ELR (cell line): ENCODE results near the gene PIAS1.
"Not testable (repeated sequence)": the region's sequence is repeated elsewhere in the genome, so short reads cannot be mapped to it uniquely, and the experiment has no call there.

Experiments used
- DNase-seq: peaks from one replicate; pipeline ENCODE4 v3.0.0-alpha.2; 2015; ENCODE audit warnings: low read depth

PIAS1 gene

DNA sequence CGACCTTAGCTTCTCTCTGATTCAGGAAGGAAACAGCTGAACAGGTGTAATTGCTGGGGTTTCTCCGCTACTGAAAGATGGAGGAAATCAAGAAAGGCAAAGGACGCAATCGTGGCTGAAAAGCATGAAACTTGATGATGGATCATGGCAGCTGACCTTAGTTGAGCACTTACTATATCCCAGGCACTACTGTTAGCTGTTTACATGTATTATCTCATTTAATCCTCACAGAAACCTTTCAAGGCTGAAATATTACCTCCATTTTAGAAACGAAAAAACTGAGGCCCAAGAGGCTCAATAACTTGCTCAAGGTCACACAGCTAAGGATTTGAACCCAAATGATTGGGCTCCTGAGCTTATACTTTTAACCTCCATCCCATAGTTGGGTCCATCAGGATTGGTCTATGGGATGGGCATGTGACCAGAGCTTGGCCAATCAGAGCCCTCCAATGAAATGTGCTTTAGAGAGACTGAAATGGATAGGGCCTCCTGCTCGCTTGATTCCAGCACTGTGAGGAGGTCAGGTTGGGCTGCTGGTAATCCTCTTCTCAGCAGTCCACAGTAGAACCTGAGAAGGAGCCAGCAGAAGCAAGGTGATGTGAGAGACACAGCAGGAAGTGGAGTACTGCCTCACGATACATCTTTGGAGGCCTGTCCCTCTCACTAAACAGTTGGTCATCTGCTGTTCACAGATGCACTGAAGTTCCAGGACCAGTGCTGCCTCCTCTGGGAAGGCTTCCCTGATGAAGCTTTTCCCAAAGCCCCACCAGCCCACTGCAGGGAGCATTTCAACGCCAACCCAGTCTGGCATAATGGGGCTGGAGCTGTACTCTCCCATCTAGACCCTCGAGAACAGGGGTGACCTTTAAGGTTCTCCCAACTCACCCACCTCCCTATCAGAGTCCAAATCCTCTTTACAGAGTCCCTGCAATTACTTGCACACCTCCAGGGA is 165.0 kb downstream of the PIAS1 start:
- no peak for DNase-seq

DNA sequence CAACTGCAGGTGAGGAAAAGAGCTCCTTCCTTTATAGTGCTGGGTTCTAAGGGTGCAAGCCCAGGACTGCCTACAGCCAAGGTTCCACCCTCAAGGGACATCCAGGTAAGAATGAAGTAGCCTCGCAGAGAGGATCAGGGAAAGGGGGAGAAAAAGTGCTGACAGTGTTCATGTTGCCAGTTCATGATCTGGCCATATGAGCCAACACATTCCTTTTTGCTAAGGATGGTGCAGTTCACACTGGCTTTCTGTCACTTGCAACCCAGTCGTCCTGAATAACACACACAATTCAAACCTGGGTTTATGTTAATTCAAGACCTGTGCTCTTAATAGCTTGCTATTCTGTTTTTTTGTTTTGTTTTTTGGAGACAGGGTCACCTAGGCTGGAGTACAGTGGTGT is 166.4 kb downstream of the PIAS1 start:
- DNase-seq = no peak

DNA sequence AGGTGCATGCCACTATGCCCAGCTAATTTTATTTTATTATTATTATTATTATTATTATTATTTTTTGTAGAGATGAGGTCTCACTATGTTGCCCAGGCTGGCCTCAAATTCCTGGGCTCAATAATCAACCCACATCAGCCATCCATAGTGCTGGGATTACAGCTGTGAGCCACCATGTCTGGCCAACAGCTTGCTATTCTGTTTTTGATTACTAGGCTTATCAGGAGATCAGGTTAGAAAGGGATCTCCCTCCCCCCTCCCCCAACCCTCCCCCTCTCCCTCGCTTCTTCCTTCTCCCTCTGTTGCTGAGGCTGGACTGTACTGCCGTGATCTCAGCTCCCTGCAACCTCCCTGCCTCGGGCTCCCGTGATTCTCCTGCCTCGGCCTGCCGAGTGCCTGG is 166.9 kb downstream of the PIAS1 start:
- DNase-seq = no peak

DNA sequence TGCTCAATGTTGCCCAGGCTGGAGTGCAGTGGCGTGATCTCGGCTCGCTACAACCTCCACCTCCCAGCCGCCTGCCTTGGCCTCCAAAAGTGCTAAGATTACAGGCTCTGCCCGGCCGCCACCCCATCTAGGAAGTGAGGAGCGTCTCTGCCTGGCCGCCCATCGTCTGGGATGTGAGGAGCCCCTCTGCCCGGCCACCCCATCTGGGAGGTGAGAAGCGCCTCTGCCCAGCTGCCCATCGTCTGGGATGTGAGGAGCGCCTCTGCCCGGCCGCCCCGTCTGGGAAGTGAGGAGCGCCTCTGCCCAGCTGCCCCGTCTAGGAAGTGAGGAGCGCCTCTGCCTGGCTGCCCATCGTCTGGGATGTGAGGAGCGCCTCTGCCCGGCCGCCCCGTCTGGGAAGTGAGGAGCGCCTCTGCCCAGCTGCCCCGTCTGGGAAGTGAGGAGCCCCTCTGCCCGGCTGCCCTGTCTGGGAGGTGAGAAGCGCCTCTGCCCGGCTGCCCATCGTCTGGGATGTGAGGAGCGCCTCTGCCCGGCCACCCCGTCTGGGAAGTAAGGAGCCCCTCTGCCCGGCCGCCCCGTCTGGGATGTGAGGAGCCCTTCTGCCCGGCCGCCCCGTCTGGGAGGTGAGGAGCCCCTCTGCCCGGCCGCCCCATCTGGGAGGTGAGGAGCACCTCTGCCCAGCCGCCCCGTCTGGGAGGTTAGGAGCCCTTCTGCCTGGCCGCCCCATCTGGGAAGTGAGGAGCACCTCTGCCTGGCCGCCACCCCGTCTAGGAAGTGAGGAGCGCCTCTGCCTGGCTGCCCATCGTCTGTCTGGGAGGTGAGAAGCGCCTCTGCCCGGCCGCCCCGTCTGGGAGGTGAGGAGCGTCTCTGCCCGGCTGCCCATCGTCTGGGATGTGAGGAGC is 167.7 kb downstream of the PIAS1 start:
- DNase-seq = not testable (repeated sequence)

DNA sequence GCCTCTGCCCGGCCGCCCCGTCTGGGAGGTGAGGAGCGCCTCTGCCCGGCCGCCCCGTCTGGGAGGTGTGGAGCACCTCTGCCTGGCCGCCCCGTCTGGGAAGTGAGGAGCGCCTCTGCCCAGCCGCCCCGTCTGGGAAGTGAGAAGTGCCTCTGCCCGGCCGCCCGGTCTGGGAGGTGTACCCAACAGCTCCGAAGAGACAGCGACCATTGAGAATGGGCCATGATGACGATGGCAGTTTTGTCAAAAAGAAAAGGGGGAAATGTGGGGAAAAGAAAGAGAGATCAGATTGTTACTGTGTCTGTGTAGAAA is 168.3 kb downstream of the PIAS1 start:
- not testable (repeated sequence) for DNase-seq

DNA sequence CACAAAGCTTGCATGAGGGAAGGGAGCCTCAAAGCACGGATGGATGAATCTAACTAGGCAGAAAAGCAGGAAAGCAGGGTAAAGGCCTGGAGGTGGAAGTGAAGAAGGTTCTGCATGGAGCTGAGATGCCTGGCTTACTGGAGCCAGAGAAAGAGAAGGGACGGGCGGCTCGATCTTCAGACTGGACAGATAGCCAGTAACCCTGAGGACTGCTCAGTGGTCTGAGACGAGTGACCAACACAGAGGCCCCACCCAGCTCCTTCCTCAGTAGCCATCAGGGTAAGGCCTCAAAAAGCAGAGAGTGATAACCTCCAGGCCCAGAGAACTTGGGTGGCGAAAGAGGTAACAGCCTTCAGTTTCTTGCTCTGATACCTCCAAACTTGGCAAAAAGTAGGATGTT is 169.1 kb downstream of the PIAS1 start:
- no peak for DNase-seq

DNA sequence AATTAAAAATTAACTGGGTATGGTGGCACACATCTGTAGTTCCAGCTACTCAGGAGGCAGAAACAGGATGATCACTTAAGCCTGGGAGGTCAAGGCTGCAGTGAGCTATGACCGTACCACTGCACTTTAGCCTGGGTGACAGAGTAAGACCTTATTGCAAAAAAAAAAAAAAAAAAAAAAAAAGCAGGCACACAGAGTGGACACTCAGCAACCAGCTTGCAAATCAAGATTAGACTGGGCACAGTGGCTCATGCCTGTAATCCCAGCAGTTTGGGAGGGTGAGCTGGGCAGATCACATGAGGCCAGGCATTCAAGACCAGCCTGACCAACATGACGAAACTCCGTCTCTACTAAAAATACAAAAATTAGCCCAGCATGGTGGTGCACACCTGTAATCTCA is 170.0 kb downstream of the PIAS1 start:
- no peak for DNase-seq

DNA sequence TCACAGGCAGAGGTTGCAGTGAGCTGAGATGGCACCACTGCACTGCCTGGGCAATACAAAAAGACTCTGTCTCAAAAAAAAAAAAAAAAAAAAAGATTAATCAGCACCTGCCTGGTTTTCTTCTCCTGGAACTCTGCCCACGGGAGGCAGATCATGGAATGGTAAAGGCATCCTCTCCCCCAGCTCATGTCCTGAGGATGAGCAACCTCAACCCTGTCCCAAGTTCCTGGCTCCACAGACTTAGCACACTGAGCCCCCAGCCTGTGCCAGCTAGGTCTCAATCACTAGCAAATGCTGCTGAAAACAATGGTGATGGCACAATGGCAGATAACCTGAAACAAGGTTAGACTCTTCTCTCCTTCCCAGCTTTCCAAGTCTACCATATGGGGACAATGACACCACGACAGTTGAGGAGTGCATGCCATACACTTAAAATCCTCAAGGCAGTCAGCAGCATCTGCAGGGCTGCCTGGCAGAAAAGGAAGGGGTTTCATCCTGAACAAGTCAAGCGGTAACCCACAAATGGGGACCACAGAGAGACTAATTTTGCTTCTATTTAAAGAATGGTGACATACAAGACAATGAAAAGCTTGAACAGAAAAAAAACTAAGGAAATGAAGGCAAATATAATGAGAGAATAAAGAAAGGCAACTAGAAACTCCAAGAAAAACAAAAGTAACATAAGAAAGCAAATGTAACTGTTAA is 170.6 kb downstream of the PIAS1 start:
- no peak for DNase-seq

DNA sequence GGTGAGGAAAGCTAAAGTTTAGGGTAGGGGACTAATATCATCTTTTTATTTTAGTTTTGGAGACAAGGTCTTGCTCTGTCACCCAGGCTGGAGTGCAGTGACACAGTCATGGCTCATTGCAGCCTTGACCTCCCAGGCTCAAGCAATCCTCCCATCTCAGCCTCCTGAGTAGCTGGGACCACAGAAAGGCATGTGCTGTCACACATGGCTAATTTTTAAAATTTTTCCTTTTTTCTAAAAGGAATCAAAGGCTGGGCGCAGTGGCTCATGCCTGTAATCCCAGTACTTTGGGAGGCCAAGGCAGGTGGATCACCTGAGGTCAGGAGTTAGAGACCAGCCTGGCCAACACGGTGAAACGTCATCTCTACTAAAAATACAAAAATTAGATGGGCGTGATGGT is 171.3 kb downstream of the PIAS1 start:
- DNase-seq = not testable (repeated sequence)

DNA sequence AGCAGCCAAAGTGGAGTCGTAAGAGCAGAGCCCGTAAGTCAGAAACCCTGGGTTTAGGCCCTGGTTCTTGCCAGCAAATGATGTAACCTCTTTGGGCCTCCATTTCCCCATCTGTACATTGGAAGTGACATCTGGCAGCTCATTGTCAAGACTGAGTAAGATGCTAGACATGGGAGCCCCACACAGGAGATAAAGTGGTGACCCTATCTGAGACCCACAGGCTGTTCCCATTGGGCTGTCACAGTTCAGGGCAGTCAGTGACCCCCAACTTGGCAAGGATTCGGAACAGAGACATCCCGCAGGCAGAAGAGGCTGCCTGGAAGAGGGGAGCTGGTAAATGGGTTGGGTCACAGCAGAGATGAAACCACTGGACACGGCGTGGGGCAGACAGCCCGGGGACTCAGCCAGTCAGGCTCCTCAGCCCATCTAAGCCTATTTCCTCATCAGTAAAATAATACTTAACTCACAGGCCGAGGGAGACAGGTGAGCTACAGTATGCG is 173.6 kb downstream of the PIAS1 start:
- no peak for DNase-seq

DNA sequence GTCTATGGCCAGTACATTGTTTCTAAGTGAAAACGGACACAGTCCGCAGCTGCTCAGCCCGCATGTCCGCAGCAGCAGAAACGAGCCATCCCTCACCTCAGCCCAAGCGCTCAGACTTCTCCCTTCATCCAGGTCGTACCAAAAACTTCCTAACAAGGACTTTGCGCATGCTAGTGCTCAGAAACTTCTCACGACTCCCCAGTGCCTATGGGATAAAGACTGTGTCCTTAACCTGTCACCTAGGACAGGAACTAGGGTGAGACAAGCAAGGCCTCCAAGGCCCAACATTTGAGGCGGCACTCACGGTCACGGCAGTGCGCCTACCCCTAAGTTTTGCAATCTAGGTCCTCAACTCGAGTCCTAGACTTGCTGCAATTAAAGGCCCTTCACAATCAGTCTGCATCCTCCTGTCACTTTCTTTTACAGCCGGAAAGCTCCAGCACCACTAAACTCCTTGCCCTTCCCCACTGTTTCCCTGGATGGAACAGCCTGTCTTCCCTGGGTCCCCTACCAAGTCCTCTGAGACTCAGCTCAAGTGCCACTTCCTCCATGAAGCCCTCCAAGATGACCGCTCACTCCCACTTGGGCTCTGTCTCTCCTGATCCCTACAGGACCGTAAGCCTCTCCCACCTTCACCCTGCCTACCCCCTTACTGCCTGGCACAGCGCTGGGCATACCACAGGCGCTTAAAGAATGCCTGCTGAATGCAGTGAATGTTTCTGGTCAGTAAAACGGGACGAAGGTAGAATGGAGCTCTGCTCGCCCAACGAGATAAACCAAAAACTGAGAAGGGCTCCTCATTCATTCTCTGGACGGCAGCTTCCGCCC is 174.2 kb downstream of the PIAS1 start:
- peak; percentile 40 for DNase-seq

DNA sequence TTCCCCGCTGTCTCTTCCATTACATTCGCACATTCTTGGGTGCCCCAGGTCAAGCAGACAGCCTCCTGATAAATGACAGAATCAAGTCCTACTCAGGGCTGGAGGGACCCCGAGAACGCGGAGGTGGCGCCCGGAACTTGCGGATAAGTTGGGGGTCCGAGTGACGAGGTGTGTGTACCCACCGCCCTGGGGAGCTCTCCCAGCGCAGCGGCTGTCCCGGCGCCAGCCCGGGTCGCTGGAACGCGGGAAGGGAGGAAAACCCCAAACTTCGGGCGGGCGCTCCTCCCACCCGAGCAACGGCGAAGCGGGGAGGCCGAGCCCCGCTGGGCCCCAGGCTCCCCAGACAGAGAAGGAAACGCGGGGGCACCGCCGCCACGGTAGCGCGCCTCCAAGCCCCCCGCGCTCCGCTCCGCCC is 174.9 kb downstream of the PIAS1 start:
- peak; percentile 44 for DNase-seq

DNA sequence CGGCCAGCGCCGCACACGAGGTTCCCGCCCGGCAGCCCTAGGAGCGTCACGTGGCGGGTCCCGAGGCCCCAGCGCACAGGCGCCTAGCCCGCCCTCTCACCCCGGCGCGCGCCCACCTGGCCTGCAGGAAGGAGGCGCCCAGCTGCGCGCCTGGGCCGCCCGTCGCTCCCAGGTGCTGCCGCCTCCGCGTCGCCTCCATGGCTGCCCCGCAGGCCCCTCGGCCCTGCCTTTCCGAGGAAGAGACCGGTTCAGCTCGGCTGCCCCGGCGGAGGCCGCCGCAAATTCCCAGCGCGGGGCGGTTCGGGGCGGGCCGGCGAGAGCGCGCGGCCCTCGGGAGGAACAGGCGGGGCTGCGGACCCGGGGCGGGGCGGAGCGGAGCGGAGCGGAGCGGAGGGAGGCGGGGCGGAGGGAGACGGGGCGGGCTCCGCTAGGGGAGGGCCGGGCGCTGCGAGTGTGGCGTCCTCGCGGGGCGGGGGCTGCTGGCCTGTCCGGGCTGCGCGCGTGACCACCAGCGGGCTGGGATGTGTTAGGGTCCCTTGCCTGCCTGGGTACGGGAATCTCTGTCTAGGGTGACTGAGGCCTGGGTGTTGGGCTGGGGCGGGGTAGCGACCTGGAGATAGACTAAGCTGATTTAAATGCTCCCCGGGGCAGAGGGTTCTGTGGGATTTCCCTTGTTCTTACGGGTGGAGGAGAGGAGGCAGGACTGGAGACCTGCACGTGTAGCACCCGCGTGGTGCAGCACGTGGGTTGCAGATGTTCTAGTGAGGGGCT is 175.5 kb downstream of the PIAS1 start, which contains the start of gene CLN6:
Gene CLN6, minus strand, starts transcription at position 343 of the 771 bp plus-strand sequence. Its CDS starts 144 bp downstream, at position 199.
- DNase-seq = peak; percentile 84

DNA sequence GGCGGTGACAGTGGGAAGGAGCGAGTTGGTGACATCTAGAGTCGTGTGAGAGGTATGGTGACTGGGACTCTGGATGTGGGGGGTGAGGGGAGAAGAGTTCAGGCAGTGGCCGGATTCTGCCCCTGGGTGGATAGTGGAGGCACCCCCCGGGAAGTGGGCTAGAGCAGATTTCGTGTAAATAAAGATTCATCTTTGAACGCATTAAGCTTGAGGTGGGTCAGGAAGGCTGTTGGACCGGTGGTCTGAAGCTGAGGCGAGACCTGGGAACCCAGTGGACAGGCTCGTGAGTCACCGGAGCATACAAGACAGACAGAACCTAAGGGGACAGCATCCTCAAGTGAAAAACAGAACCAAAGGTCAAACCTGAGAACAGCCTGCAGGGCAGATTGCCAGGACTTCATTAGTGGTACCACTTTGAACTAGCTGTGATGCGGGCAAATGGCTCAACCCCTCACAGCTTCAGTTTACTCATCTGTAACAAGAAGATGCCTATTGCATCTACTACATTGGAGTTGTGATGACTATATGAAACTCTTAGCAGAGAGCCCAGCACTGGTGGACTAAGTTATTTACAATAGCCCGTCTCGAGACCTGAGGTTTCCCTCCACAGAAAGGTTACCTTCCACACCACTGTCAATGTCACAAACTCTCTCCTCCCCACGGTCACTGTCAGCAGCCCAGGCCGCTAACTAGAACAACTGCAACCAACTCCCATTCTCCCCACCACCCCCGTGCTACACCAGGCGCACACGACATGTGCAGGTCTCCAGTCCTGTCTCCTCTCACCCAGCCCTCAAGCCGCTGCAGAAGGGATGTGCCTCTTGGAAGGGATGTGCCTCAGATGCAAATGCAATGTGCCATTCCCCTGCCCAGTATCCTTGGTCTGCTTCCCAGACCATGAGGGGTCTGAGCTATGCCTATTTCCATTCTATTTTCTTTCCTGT is 176.3 kb downstream of the PIAS1 start:
- DNase-seq = peak; percentile 46

DNA sequence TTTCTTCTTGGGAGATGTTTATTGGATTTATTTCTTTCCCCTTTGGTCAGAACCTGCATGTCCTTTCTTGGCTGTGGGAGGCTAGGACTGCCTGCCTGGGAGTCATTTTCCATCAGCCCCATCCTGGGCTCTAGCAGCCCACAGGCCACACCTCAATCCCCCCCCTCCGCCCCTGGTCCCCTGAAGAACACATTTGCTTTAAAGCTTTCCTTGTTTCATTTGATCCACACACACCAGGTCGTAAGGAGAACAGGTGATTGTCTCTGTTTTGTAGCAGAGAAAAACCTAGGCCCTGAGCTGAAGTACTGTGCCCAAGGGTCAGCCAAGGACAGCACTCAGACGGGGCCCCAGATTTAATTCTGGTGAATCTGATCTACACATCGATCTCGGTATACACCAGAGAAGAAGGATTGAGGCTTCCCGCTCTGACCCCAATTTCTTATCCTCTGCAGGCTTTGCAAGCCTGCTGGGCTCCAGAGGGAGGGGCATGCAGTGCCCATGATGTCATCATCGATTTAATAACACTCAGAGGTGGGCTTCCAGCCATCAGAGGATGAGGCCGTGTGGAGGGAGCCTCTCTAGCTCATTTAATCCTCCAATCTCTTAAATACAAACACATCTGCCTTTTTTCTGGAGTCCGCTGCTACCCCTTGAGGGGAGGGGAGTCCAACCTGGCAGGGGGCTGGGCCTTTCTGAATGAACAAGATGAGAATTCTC is 177.1 kb downstream of the PIAS1 start:
- no peak for DNase-seq

DNA sequence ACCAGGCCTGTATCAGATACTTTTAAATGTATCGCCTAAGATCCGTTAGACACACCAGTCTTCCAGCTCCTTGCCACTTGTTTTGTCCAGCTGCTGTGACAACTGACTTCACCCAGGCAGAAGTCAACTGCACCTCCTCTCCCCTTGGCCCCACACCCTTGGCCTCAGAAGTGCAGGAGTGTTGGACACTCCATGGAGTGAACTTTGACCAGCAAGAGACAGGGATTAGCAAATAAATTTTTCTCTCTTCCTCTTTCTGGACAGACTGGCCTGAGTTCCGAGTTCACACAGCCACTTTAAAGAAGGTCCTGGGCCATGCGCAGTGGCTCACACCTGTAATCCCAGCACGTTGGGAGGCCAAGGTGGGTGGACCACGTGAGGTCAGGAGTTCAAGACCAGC is 178.3 kb downstream of the PIAS1 start:
- no peak for DNase-seq

DNA sequence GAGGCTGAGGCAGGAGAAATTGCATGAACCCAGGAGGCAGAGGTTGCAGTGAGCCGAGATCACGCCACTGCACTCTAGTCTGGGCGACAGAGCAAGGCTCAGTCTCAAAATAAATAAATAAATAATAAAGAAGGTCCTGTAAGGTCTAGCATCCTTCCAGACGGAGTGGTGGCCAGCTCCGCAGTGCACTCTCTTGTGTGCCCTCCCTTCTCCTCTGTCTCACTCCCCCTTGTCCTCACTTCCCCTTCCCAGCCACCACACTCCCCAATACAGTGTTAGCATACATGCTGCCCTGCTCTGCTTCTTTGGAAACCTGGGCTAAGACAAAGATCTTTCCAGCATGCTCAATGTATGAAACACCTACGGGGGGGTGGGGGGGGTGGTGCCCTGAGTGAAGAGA is 178.8 kb downstream of the PIAS1 start:
- DNase-seq = no peak

DNA sequence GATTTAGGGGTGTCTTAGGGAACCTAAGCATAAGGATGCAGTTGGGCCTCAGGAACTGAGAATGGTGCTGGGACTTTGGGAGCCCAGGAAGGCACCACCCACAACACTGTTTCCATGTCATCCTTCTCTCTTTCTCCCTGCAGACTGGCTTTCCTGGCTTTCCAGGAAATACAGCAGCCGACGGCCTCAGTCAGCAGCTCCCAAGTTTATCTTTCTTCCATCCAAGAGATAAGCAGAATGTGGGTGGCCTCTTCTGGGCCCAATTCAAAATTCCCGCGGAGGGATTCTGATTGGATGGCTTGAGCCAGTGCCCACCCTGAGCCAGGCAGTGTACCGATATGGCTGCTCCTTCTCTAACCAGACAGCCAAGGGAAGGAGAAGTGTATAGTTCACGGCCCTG is 179.9 kb downstream of the PIAS1 start:
- no peak for DNase-seq

DNA sequence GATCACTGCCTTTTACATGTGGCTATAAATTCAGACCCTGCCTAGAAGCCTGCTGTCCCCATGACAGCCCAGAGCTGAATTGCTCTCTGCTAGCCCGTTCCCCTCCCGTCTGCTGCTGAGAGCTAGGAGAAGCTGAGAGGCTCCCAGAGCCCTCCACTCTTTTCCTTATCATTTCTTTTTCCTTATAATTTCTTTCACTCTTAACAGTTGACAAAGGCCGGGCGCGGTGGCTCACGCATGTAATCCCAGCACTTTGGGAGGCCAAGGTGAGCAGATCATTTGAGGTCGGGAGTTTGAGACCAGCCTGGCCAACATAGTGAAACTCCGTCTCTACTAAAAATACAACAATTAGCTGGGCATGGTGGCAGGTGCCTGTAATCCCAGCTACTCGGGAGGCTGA is 180.4 kb downstream of the PIAS1 start:
- DNase-seq = not testable (repeated sequence)
